Stomach (tissue), 4 donors: ENCODE measurements around the gene PPIL3.

Experiments used
- CTCF ChIP-seq, 7 experiments: fragments of 450-650 bp in 4 of 7; fragments of 200-600 bp in 3 of 7; sonication (generic) in 3 of 7; IDR thresholded peaks; one replicate each; pipeline ENCODE4 v1.5.1; 2016 to 2019; ENCODE audit warnings: antibody characterized with exemption in 7 of 7, control low read depth in 2 of 7, mild to moderate bottlenecking in 1 of 7
- POLR2A ChIP-seq, 4 donors: fragments of 450-650 bp; IDR thresholded peaks; one replicate each; pipeline ENCODE4 v1.6.1; 2016; ENCODE audit warnings: antibody characterized with exemption in 4 of 4, control low read depth in 2 of 4, mild to moderate bottlenecking in 1 of 4, moderate library complexity in 1 of 4
- POLR2AphosphoS5 ChIP-seq, 3 donors: sonication (generic); formaldehyde crosslinking; IDR thresholded peaks; one replicate each; pipeline ENCODE4 v1.6.1; 2016; ENCODE audit warnings: antibody characterized with exemption in 3 of 3

GRCh38 chr2:200828104-200828503, 60.8 kb downstream of the PPIL3 start:
- TF ChIP-seq POLR2A (IDR thresholded peaks at IDR 0.05) (no peak), POLR2AphosphoS5 (IDR thresholded peaks at IDR 0.05) (no peak), CTCF (IDR thresholded peaks at IDR 0.05) (no peak)
